ENCODE measurements around the gene LRP10. TPM values are rescaled to one million over a fixed set of nuclear protein-coding genes. Genes with fewer than 3 reads are reported as not detected.
A peak's percentile ranks its signal among the peaks of the same experiment; 100 is the strongest.
"Not testable (repeated sequence)": the region's sequence is repeated elsewhere in the genome, so short reads cannot be mapped to it uniquely, and the experiment has no call there.

Gene LRP10
- total RNA-seq = 10 to 100 TPM; 20.3 to 37.7 TPM
- polyA plus RNA-seq (ENCODE audit: insufficient read length in 2 of 2) = 10 to 100 TPM; 54.6 to 57.1 TPM
- long read RNA-seq, donor 1, full-length matches to known transcripts = 9 of 9 reads
- long read RNA-seq, donor 1, partial matches to known transcripts = 0 of 9 reads
- long read RNA-seq, donor 1, other reads (novel, unspliced or antisense) = 0 of 9 reads
- long read RNA-seq, donor 2, full-length matches to known transcripts = 6 of 11 reads
- long read RNA-seq, donor 2, partial matches to known transcripts = 5 of 11 reads
- long read RNA-seq, donor 2, other reads (novel, unspliced or antisense) = 0 of 11 reads
- long read RNA-seq, donor 3, full-length matches to known transcripts = 7 of 12 reads
- long read RNA-seq, donor 3, partial matches to known transcripts = 5 of 12 reads
- long read RNA-seq, donor 3, other reads (novel, unspliced or antisense) = 0 of 12 reads
- long read RNA-seq, donor 4, full-length matches to known transcripts = 10 of 10 reads
- long read RNA-seq, donor 4, partial matches to known transcripts = 0 of 10 reads
- long read RNA-seq, donor 4, other reads (novel, unspliced or antisense) = 0 of 10 reads

GRCh38 chr14:22871224-22872032, at the start of gene LRP10:
TSS of gene LRP10 (plus strand) at chr14:22871740. CDS start at chr14:22872304, 564 bp downstream.
- peak in 4 of 6 donors; percentile 46 to 93 (median 69) for DNase-seq (ENCODE audit: low read depth in 4 of 6, low spot score in 6 of 6)
- no peaks in the 10 kb centered on the region for H3K27me3 ChIP-seq (ENCODE audit: control insufficient read depth, insufficient read depth, low read length)
- no peaks in the 10 kb centered on the region for H3K9me3 ChIP-seq (ENCODE audit: control insufficient read depth, insufficient read depth, low read length)
- H3K4me3 ChIP-seq (ENCODE audit: low read depth, low read length) = peak within 1 kb of the TSS; percentile 55
- peaks cover 17% of the 10 kb centered on the region for H3K36me3 ChIP-seq (ENCODE audit: control insufficient read depth, insufficient read depth, low read length)
- peak within 1 kb of the TSS; percentile 67 for H3K27ac ChIP-seq (ENCODE audit: low read depth, low read length)
- 3% methylated on average over 48 of the region's 50 CpGs for WGBS (ENCODE audit: insufficient coverage)
- peaks cover 14% of the 10 kb centered on the region for H3K4me1 ChIP-seq (ENCODE audit: control insufficient read depth, insufficient read depth, low read length)

DNA sequence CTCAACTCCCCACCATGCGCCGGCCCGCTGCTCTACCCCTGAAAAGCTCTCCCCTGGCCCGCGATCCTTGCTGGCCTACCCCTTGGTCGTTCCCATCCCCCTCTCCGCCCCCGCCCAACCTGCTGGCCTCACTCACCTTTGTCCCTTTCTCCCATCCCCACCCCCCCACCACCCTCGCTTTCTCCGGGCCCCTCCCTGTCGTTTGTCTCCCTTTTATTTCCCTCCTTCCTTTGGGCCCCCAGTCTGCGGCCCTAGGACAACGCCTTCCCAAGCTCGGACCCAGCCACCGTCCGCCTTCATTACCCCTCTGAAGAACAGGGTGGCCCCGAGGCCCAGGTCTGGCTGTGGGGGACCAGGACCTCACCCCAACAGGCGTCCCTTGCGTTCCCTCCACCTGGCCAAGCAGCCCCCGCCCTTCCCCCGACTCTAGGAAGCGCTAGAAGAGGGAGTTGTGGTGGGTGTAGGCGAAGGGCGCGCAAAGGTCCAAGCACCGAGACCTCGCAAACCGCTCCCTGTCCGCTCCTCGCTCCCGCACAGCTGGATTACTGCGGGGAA, 49.4 kb upstream of the LRP10 start:
- no peaks in the 10 kb centered on the region for H3K9me3 ChIP-seq (ENCODE audit: control insufficient read depth, insufficient read depth, low read length)
- H3K27me3 ChIP-seq (ENCODE audit: control insufficient read depth, insufficient read depth, low read length) = peaks cover 4% of the 10 kb centered on the region
- WGBS (ENCODE audit: insufficient coverage) = 19% methylated on average over 24 of the region's 32 CpGs
- H3K36me3 ChIP-seq (ENCODE audit: control insufficient read depth, insufficient read depth, low read length) = no peaks in the 10 kb centered on the region
- H3K4me3 ChIP-seq (ENCODE audit: low read depth, low read length) = peak overlapping the region; percentile 26
- peaks cover 34% of the 10 kb centered on the region for H3K4me1 ChIP-seq (ENCODE audit: control insufficient read depth, insufficient read depth, low read length)
- no peak for DNase-seq (ENCODE audit: low read depth in 4 of 6, low spot score in 6 of 6)
- H3K27ac ChIP-seq (ENCODE audit: low read depth, low read length) = peak overlapping the region; percentile 73

- Histone ChIP-seq H3K27me3 (ENCODE audit: control insufficient read depth, insufficient read depth, low read length) (peaks cover 4% of the 10 kb centered on the region), H3K4me1 (ENCODE audit: control insufficient read depth, insufficient read depth, low read length) (peaks cover 34% of the 10 kb centered on the region), H3K4me3 (ENCODE audit: low read depth, low read length) (peak overlapping the region; percentile 26), H3K9me3 (ENCODE audit: control insufficient read depth, insufficient read depth, low read length) (no peaks in the 10 kb centered on the region), H3K27ac (ENCODE audit: low read depth, low read length) (peak overlapping the region; percentile 73), H3K36me3 (ENCODE audit: control insufficient read depth, insufficient read depth, low read length) (no peaks in the 10 kb centered on the region)
- WGBS (ENCODE audit: insufficient coverage) = under 1% methylated on average over 26 of the region's 34 CpGs
- DNase-seq (ENCODE audit: low read depth in 4 of 6, low spot score in 6 of 6) = peak in 4 of 6 donors; percentile 66 to 93 (median 79)
Measured at GRCh38 chr14:22822571-22823098, 48.9 kb upstream of the LRP10 start.

GRCh38 chr14:22824711-22825359, 46.7 kb upstream of the LRP10 start:
- peaks cover 27% of the 10 kb centered on the region for H3K4me1 ChIP-seq (ENCODE audit: control insufficient read depth, insufficient read depth, low read length)
- no peaks in the 10 kb centered on the region for H3K36me3 ChIP-seq (ENCODE audit: control insufficient read depth, insufficient read depth, low read length)
- peak in 1 of 6 donors; percentile 47 for DNase-seq (ENCODE audit: low read depth in 4 of 6, low spot score in 6 of 6)
- 46% methylated on average over 6 of the region's 8 CpGs for WGBS (ENCODE audit: insufficient coverage)
- H3K27ac ChIP-seq (ENCODE audit: low read depth, low read length) = no peak overlapping the region
- H3K27me3 ChIP-seq (ENCODE audit: control insufficient read depth, insufficient read depth, low read length) = peaks cover 4% of the 10 kb centered on the region
- H3K4me3 ChIP-seq (ENCODE audit: low read depth, low read length) = no peak overlapping the region
- H3K9me3 ChIP-seq (ENCODE audit: control insufficient read depth, insufficient read depth, low read length) = no peaks in the 10 kb centered on the region

DNA sequence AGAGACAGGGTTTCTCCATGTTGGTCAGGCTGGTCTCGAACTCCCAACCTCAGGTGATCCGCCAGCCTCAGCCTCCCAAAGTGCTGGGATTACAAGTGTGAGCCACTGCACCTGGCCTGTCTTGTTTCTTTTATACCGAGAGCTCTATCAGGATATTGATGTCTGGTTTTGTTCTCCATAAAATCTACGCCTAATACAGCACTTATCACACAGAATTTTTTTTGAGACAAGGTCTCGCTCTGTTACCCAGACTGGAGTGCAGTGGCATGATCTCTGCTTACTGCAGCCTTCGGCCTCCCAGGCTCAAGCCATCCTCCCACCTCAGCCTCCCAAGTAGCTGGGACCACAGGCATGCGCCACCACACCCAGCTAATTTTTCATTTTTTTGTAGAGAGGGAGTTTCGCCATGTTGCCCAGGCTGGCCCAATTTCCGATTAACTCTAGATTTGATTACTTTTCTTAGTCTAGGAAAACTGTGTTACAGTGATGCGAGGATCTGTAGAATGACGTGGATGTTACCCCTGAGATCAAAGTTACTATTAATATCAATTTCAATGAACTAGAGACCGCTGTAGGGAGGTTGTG, 42.4 kb upstream of the LRP10 start:
- H3K4me1 ChIP-seq (ENCODE audit: control insufficient read depth, insufficient read depth, low read length); H3K27me3 ChIP-seq (ENCODE audit: control insufficient read depth, insufficient read depth, low read length); DNase-seq (ENCODE audit: low read depth in 4 of 6, low spot score in 6 of 6); H3K36me3 ChIP-seq (ENCODE audit: control insufficient read depth, insufficient read depth, low read length); H3K9me3 ChIP-seq (ENCODE audit: control insufficient read depth, insufficient read depth, low read length): not testable (repeated sequence)
- H3K4me3 ChIP-seq (ENCODE audit: low read depth, low read length) = peak overlapping the region; percentile 93
- WGBS (ENCODE audit: insufficient coverage) = 100% methylated on average over 4 of the region's 12 CpGs
- H3K27ac ChIP-seq (ENCODE audit: low read depth, low read length) = peak overlapping the region; percentile 57

DNA sequence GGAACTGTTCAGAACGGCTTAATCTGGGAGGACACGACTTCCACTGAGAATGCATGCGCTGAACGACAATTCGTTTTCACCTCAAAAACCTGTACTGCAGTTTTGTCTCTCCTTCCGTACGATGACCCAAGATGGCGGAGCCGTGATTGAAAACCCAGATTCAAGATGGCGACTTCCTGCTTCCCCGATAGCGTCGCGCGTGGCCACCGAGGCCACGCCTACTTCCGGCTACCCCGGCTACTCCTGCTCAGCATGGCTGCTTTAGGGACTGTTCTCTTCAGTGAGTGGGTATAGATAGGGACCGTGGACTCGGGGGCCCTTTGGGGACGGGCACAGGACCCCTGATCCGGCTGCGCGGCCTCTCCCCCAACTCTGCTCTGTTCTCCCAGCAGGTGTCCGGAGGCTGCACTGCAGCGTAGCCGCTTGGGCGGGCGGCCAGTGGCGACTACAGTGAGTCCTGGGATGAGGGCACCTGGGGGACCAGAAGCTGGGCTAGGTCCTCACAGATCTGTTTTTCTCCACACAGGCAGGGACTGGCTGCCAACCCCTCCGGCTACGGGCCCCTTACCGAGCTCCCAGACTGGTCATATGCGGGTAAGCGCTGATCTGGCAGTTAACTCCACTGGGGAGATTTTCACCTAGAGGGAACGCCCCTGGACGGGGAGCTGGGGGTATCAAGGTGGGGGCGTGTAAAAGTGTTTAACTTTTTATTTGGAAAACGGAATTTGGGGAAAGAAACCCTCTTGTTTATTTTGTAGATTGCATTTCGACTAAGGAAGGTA, 41.7 kb upstream of the LRP10 start, which contains the start of gene MRPL52:
Gene MRPL52, plus strand, starts transcription at position 227 of the 782 bp plus-strand sequence. Its CDS starts 26 bp downstream, at position 253.
- H3K36me3 ChIP-seq (ENCODE audit: control insufficient read depth, insufficient read depth, low read length) = peaks cover 15% of the 10 kb centered on the region
- peak within 1 kb of the TSS; percentile 75 for H3K27ac ChIP-seq (ENCODE audit: low read depth, low read length)
- under 1% methylated on average over 41 of the region's 41 CpGs for WGBS (ENCODE audit: insufficient coverage)
- H3K4me1 ChIP-seq (ENCODE audit: control insufficient read depth, insufficient read depth, low read length) = peaks cover 6% of the 10 kb centered on the region
- H3K9me3 ChIP-seq (ENCODE audit: control insufficient read depth, insufficient read depth, low read length) = no peaks in the 10 kb centered on the region
- H3K4me3 ChIP-seq (ENCODE audit: low read depth, low read length) = peak within 1 kb of the TSS; percentile 93
- peaks cover 2% of the 10 kb centered on the region for H3K27me3 ChIP-seq (ENCODE audit: control insufficient read depth, insufficient read depth, low read length)
- peak in 4 of 6 donors; percentile 84 to 98 (median 92) for DNase-seq (ENCODE audit: low read depth in 4 of 6, low spot score in 6 of 6)

- H3K4me3 ChIP-seq (ENCODE audit: low read depth, low read length) = peak overlapping the region; percentile 93
- H3K27ac ChIP-seq (ENCODE audit: low read depth, low read length) = no peak overlapping the region
- no CpG with 5 or more reads among the region's 3 CpGs for WGBS (ENCODE audit: insufficient coverage)
Measured at GRCh38 chr14:22830443-22831010, 41.0 kb upstream of the LRP10 start.

DNA sequence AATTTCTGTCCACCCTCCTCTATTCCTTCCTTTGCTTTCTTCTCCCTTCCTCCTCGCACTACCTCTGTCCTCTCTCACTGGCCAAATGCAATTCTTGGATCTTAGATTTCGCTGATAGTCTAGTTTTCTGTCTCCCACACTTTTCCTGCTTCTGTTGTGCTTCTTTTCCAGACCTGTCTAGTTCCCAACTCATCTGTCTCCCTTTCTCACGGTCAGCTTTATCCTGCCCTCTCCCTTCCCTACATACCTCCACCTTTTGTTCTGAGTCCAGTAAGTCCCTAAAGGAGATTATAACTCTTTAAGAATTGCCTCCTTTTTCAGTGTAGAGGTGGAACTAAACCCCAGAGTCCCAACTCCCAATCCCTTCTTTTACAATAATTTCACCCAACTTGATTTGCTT, 36.0 kb upstream of the LRP10 start:
- peak overlapping the region; percentile 84 for H3K27ac ChIP-seq (ENCODE audit: low read depth, low read length)
- peaks cover 38% of the 10 kb centered on the region for H3K4me1 ChIP-seq (ENCODE audit: control insufficient read depth, insufficient read depth, low read length)
- no peaks in the 10 kb centered on the region for H3K9me3 ChIP-seq (ENCODE audit: control insufficient read depth, insufficient read depth, low read length)
- peaks cover 16% of the 10 kb centered on the region for H3K36me3 ChIP-seq (ENCODE audit: control insufficient read depth, insufficient read depth, low read length)
- peaks cover 22% of the 10 kb centered on the region for H3K27me3 ChIP-seq (ENCODE audit: control insufficient read depth, insufficient read depth, low read length)
- 89% methylated on average over 2 of the region's 3 CpGs for WGBS (ENCODE audit: insufficient coverage)
- no peak overlapping the region for H3K4me3 ChIP-seq (ENCODE audit: low read depth, low read length)
- DNase-seq (ENCODE audit: low read depth in 4 of 6, low spot score in 6 of 6) = no peak

More at GRCh38 chr14:22830443-22831010, 41.0 kb upstream of the LRP10 start:
- Histone ChIP-seq H3K9me3 (ENCODE audit: control insufficient read depth, insufficient read depth, low read length) (no peaks in the 10 kb centered on the region), H3K4me1 (ENCODE audit: control insufficient read depth, insufficient read depth, low read length) (peaks cover 5% of the 10 kb centered on the region), H3K36me3 (ENCODE audit: control insufficient read depth, insufficient read depth, low read length) (peaks cover 16% of the 10 kb centered on the region), H3K27me3 (ENCODE audit: control insufficient read depth, insufficient read depth, low read length) (no peaks in the 10 kb centered on the region)
- DNase-seq (ENCODE audit: low read depth in 4 of 6, low spot score in 6 of 6) = no peak
